IPS DF 6.9 (cell line): ENCODE data around the gene TAF9.
A peak's percentile ranks its signal among the peaks of the same experiment; 100 is the strongest.

Experiments used
- DNase-seq: peaks from one replicate; pipeline ENCODE4 v3.0.0-alpha.2; 2013; ENCODE audit warnings: low read depth, low spot score
- H3K27ac ChIP-seq: one replicate; pipeline ENCODE4 v1.5.1; 2013; ENCODE audit warnings: low read length, control low read depth
- H3K27me3 ChIP-seq: 2 replicates; pipeline ENCODE4 v1.6.1; 2013; ENCODE audit warnings: mild to moderate bottlenecking, low read length; ENCODE audit not compliant: control insufficient read depth, insufficient read depth
- H3K36me3 ChIP-seq: 2 replicates; pipeline ENCODE4 v1.6.1; 2013; ENCODE audit warnings: low read length; ENCODE audit not compliant: control insufficient read depth, insufficient read depth
- H3K4me1 ChIP-seq: 2 replicates; pipeline ENCODE4 v1.6.1; 2013; ENCODE audit warnings: low read length; ENCODE audit not compliant: control insufficient read depth, insufficient read depth
- H3K4me3 ChIP-seq: 2 replicates; pipeline ENCODE4 v1.5.1; 2013; ENCODE audit warnings: mild to moderate bottlenecking, low read length
- H3K9me3 ChIP-seq: 2 replicates; pipeline ENCODE4 v1.6.1; 2013; ENCODE audit warnings: low read length, inconsistent platforms; ENCODE audit not compliant: control insufficient read depth, insufficient read depth
- WGBS: extraction: QIAGEN DNeasy Blood & Tissue Kit; methylation state at CpG from one replicate; pipeline ENCODE4 v1.1.7; 2013; ENCODE audit warnings: mixed read lengths, missing lambda C conversion rate; ENCODE audit not compliant: insufficient read length, insufficient coverage; 5-methylcytosine and 5-hydroxymethylcytosine counted together

The TAF9 gene

GRCh38 chr5:69369340-69370121 is at the start of gene TAF9, which contains the start of the genes AK6 and RAD17:
Gene TAF9 (minus strand): TSS chr5:69369520. CDS start chr5:69365737, 3,783 bp downstream.
Gene AK6 (minus strand): TSS chr5:69369520. CDS start chr5:69369490, 30 bp downstream.
Gene RAD17 (plus strand): TSS chr5:69369818. CDS start chr5:69372209, 2,391 bp downstream.
- Histone ChIP-seq H3K9me3 (no peaks in the 10 kb centered on the region), H3K4me3 (peak within 1 kb of the TSS; percentile 85), H3K27ac (no peak within 1 kb of the TSS), H3K36me3 (peaks cover 3% of the 10 kb centered on the region; the same call in 1 of the 2 replicates), H3K4me1 (no peaks in the 10 kb centered on the region), H3K27me3 (no peaks in the 10 kb centered on the region)
- no CpG with 5 or more reads among the region's 66 CpGs for WGBS
- peak; percentile 80 for DNase-seq

DNA sequence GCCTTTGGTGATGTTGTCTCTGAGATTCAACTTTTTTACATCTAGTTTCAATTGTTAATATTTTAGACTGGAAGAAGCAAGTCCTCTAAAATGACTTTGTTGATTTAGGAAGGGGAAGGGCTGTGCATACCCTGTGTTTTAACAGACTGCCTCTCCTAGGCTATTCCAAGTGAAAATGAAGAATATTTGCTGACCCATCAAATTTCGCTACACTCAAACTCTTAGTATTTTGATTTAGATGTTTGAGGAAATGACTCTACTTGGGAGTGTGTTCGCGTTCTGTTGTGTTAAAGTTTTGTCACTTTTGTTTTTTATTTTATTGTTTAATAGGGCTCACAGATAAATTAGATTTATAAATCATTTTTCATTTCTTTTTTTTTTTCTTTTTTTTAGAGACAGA is 49.2 kb upstream of the TAF9 start:
- no peaks in the 10 kb centered on the region for H3K27me3 ChIP-seq
- H3K4me3 ChIP-seq: no peak overlapping the region
- H3K27ac ChIP-seq: no peak overlapping the region
- H3K4me1 ChIP-seq: no peaks in the 10 kb centered on the region
- no peak for DNase-seq
- no peaks in the 10 kb centered on the region for H3K9me3 ChIP-seq
- no CpG with 5 or more reads among the region's 3 CpGs for WGBS
- peaks cover 5% of the 10 kb centered on the region; the same call in 1 of the 2 replicates for H3K36me3 ChIP-seq

- peaks cover 5% of the 10 kb centered on the region; the same call in 1 of the 2 replicates for H3K36me3 ChIP-seq
These were observed 47.4 kb upstream of the TAF9 start for GRCh38 chr5:69416699-69417098.

GRCh38 chr5:69416180-69416579 is 46.9 kb upstream of the TAF9 start:
- Histone ChIP-seq H3K9me3 (no peaks in the 10 kb centered on the region), H3K4me1 (no peaks in the 10 kb centered on the region), H3K27ac (no peak overlapping the region), H3K27me3 (no peaks in the 10 kb centered on the region), H3K4me3 (peak overlapping the region; percentile 88; the same call in 1 of the 2 replicates), H3K36me3 (peaks cover 5% of the 10 kb centered on the region; the same call in 1 of the 2 replicates)
- DNase-seq: no peak
- no CpG with 5 or more reads among the region's 6 CpGs for WGBS

More at GRCh38 chr5:69416699-69417098, 47.4 kb upstream of the TAF9 start:
- DNase-seq: no peak
- no peaks in the 10 kb centered on the region for H3K27me3 ChIP-seq
- H3K4me1 ChIP-seq: no peaks in the 10 kb centered on the region
- H3K9me3 ChIP-seq: no peaks in the 10 kb centered on the region
- H3K27ac ChIP-seq: no peak overlapping the region
- no peak overlapping the region for H3K4me3 ChIP-seq

GRCh38 chr5:69415584-69415958 is 46.3 kb upstream of the TAF9 start:
- Histone ChIP-seq H3K9me3 (no peaks in the 10 kb centered on the region), H3K36me3 (peaks cover 5% of the 10 kb centered on the region; the same call in 1 of the 2 replicates), H3K27me3 (no peaks in the 10 kb centered on the region), H3K4me1 (no peaks in the 10 kb centered on the region), H3K4me3 (peak overlapping the region; percentile 88), H3K27ac (no peak overlapping the region)
- DNase-seq: no peak
- no CpG with 5 or more reads among the region's 18 CpGs for WGBS

- Histone ChIP-seq H3K4me1 (no peaks in the 10 kb centered on the region), H3K27me3 (no peaks in the 10 kb centered on the region), H3K27ac (no peak within 1 kb of the TSS), H3K36me3 (peaks cover 5% of the 10 kb centered on the region; the same call in 1 of the 2 replicates), H3K9me3 (no peaks in the 10 kb centered on the region), H3K4me3 (peak within 1 kb of the TSS; percentile 88)
- no CpG with 5 or more reads among the region's 78 CpGs for WGBS
- DNase-seq: peak; percentile 68
These were observed 45.7 kb upstream of the TAF9 start, which contains the start of gene MARVELD2 for GRCh38 chr5:69414885-69415583. Gene MARVELD2 (plus strand): TSS chr5:69415116. CDS start chr5:69419386, 4,270 bp downstream.

GRCh38 chr5:69404659-69405330 is 35.5 kb upstream of the TAF9 start:
- no peaks in the 10 kb centered on the region for H3K36me3 ChIP-seq
- WGBS: no CpG with 5 or more reads among the region's 15 CpGs

GRCh38 chr5:69378376-69378775 is 9.1 kb upstream of the TAF9 start:
- Histone ChIP-seq H3K4me1 (no peaks in the 10 kb centered on the region), H3K36me3 (peaks cover 3% of the 10 kb centered on the region; the same call in 1 of the 2 replicates)

More at GRCh38 chr5:69404659-69405330, 35.5 kb upstream of the TAF9 start:
- no peaks in the 10 kb centered on the region for H3K4me1 ChIP-seq
- no peak for DNase-seq
- H3K27ac ChIP-seq: no peak overlapping the region
- H3K4me3 ChIP-seq: no peak overlapping the region
- no peaks in the 10 kb centered on the region for H3K27me3 ChIP-seq
- no peaks in the 10 kb centered on the region for H3K9me3 ChIP-seq

GRCh38 chr5:69374911-69375446 is 5.7 kb upstream of the TAF9 start:
- Histone ChIP-seq H3K4me1 (no peaks in the 10 kb centered on the region), H3K4me3 (no peak overlapping the region), H3K36me3 (peaks cover 3% of the 10 kb centered on the region; the same call in 1 of the 2 replicates), H3K27ac (no peak overlapping the region), H3K27me3 (no peaks in the 10 kb centered on the region), H3K9me3 (no peaks in the 10 kb centered on the region)
- whole genome bisulfite sequencing: no CpG with 5 or more reads among the region's 4 CpGs
- DNase-seq: no peak

More at GRCh38 chr5:69378376-69378775, 9.1 kb upstream of the TAF9 start:
- no peak overlapping the region for H3K27ac ChIP-seq
- H3K4me3 ChIP-seq: no peak overlapping the region
- no peak for DNase-seq
- H3K9me3 ChIP-seq: no peaks in the 10 kb centered on the region
- no peaks in the 10 kb centered on the region for H3K27me3 ChIP-seq

DNA sequence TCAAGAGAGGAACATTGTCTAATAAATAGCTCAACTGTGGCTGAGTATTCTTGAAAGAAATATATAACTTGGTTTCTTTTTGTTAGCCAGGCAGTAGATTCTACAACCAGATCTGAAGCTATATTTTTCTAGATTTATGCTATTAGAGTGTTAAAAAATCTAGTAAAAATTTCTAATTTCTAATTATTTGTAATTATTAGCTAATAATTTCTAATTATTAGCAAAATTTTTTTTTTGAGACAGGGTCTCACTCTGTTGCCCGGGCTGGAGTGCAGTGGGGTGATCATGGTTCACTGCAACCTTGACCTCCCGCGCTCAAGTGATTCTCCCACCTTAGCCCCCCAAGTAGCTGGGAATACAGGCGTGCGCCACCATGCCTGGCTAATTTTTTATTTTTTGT is 3.1 kb upstream of the TAF9 start:
- Histone ChIP-seq H3K4me1 (no peaks in the 10 kb centered on the region), H3K27ac (no peak overlapping the region)
- no CpG with 5 or more reads among the region's 5 CpGs for WGBS

More for the DNA sequence above, 3.1 kb upstream of the TAF9 start:
- Histone ChIP-seq H3K36me3 (peaks cover 3% of the 10 kb centered on the region; the same call in 1 of the 2 replicates), H3K4me3 (no peak overlapping the region), H3K9me3 (no peaks in the 10 kb centered on the region), H3K27me3 (no peaks in the 10 kb centered on the region)
- DNase-seq: no peak
